Measurements from ENCODE around the gene ZFPM1. TPM values are rescaled to one million over a fixed set of nuclear protein-coding genes. Genes with fewer than 3 reads are reported as not detected.

Gene ZFPM1
- total and polyA plus RNA-seq, 8 donors = 3.6 to 22.5 (median 19.3) TPM

GRCh38 chr16:88585927-88586581 lies 133.0 kb downstream of the ZFPM1 start:
- no peak for ATAC-seq

More at GRCh38 chr16:88585927-88586581, 133.0 kb downstream of the ZFPM1 start:
- intact Hi-C loops (cut with DNase I) = no loop called here
- no peak for TF ChIP-seq CTCF (IDR thresholded peaks at IDR 0.05)
- H3K4me3 ChIP-seq = no peak overlapping the region
- no peaks in the 10 kb centered on the region for H3K9me3 ChIP-seq
- no peaks in the 10 kb centered on the region for H3K4me1 ChIP-seq
- FAIRE-seq (no peak), DNase-seq (no peak)
- H3K27me3 ChIP-seq = no peaks in the 10 kb centered on the region
- no peak overlapping the region for H3K27ac ChIP-seq
- 91 to 92% methylated on average over 13 of the region's 13 CpGs for WGBS, 2 donors
- H3K36me3 ChIP-seq = peaks cover 0 to 31% (median 4%) of the 10 kb centered on the region in 3 donors

Small RNA genes lying within 50 kb of the gene (microRNA-seq; reads per million reads assigned to microRNA genes)
- 0 reads per million in 2 donors for gene MIR5189

Other genes starting within 250 kb of the ZFPM1 start
- 1 to 10 TPM in 1 of 6 donors, under 1 TPM in 5; 0.20 to 2.0 (median 0.39) TPM for gene ZNF469, start 70.3 kb upstream of the ZFPM1 start, total RNA-seq
- under 1 TPM; 0.14 to 0.34 TPM for gene ZNF469, start 70.3 kb upstream of the ZFPM1 start, polyA plus RNA-seq
- 10 to 100 TPM; 12.2 to 19.6 (median 16.6) TPM for gene ZC3H18, start 117.1 kb downstream of the ZFPM1 start, total RNA-seq
- gene ZC3H18, start 117.1 kb downstream of the ZFPM1 start, polyA plus RNA-seq = 10 to 100 TPM; 19.1 to 27.6 TPM
- not detected for gene IL17C, start 185.3 kb downstream of the ZFPM1 start, total RNA-seq
- gene IL17C, start 185.3 kb downstream of the ZFPM1 start, polyA plus RNA-seq = under 1 TPM in 1 of 2 donors, not detected in 1; 0.14 TPM
- gene CYBA, start 197.8 kb downstream of the ZFPM1 start, total RNA-seq = 100 to 1,000 TPM in 2 of 6 donors, 10 to 100 TPM in 4; 38.0 to 135 (median 58.8) TPM
- gene CYBA, start 197.8 kb downstream of the ZFPM1 start, polyA plus RNA-seq = 10 to 100 TPM; 63.3 to 85.9 TPM
- 10 to 100 TPM; 12.7 to 20.7 (median 15.3) TPM for gene MVD, start 209.8 kb downstream of the ZFPM1 start, total RNA-seq
- gene MVD, start 209.8 kb downstream of the ZFPM1 start, polyA plus RNA-seq = 10 to 100 TPM; 41.8 to 46.6 TPM
- gene SNAI3, start 233.2 kb downstream of the ZFPM1 start, total RNA-seq = 1 to 10 TPM in 1 of 6 donors, under 1 TPM in 5; 0.19 to 1.9 (median 0.69) TPM
- gene SNAI3, start 233.2 kb downstream of the ZFPM1 start, polyA plus RNA-seq = 1 to 10 TPM in 1 of 2 donors, under 1 TPM in 1; 0.72 to 1.2 TPM